Calu3 (cell line): ENCODE data around the gene RIMS3. TPM values are rescaled to one million over a fixed set of nuclear protein-coding genes. Genes with fewer than 3 reads are reported as not detected.

ENCODE experiments used
- BruUV-seq: library from RNA; stranded (reverse); fragments of 400-500 nt; replicated peaks from 2 replicates; lab custom pipeline; 2021; lab: Mats Ljungman, UMichigan
- CTCF ChIA-PET: fragments of 300-600 bp; sonication (Branson Sonifier 250); formaldehyde crosslinking; loops from one replicate; lab custom pipeline; 2022; ENCODE audit warnings: antibody characterized with exemption; lab: Charles Lee
- DNase-seq: peaks from one replicate; pipeline ENCODE4 v3.0.0; 2022
- H3K27ac Mint-ChIP-seq: one replicate; pipeline ENCODE4 v1.8.0; 2022; ENCODE audit warnings: mixed read lengths; ENCODE audit not compliant: unreplicated experiment
- H3K27me3 Mint-ChIP-seq: one replicate; pipeline ENCODE4 v1.8.0; 2022; ENCODE audit warnings: mixed read lengths; ENCODE audit not compliant: unreplicated experiment
- H3K36me3 Mint-ChIP-seq: one replicate; pipeline ENCODE4 v1.8.0; 2022; ENCODE audit warnings: mild to moderate bottlenecking, moderate library complexity, mixed read lengths; ENCODE audit not compliant: insufficient read depth, unreplicated experiment
- H3K4me1 Mint-ChIP-seq: one replicate; pipeline ENCODE4 v1.8.0; 2022; ENCODE audit warnings: mild to moderate bottlenecking, low read depth, mixed read lengths; ENCODE audit not compliant: unreplicated experiment
- H3K4me3 Mint-ChIP-seq: one replicate; pipeline ENCODE4 v1.8.0; 2022; ENCODE audit warnings: mild to moderate bottlenecking, low read depth, moderate library complexity, mixed read lengths; ENCODE audit not compliant: unreplicated experiment
- H3K9me3 Mint-ChIP-seq: one replicate; pipeline ENCODE4 v1.8.0; 2022; ENCODE audit warnings: low read depth, mixed read lengths; ENCODE audit not compliant: unreplicated experiment
- intact Hi-C: fragments of 100-400 bp; cut with micrococcal nuclease; formaldehyde crosslinking; loops from one replicate; pipeline ENCODE4 v1.10.0; 2022; ENCODE audit not compliant: unreplicated experiment
- total RNA-seq: library from RNA; stranded (reverse); gene quantifications from 2 replicates; pipeline ENCODE4 v1.2.3, GENCODE V29; 2022
- TF ChIP-seq, protein P1 (sequence below): fragments of 200-600 bp; IDR thresholded peaks from one replicate; pipeline ENCODE4 v1.8.0; 2022; ENCODE audit warnings: antibody characterized with exemption; ENCODE audit not compliant: unreplicated experiment

The RIMS3 gene
- total RNA-seq, 1 experiment from 2014 or later = 1.3 TPM

GRCh38 chr1:40651138-40651857 lies 14.2 kb downstream of the RIMS3 start:
- Mint-ChIP-seq H3K36me3 (no peaks in the 10 kb centered on the region), H3K4me1 (no peaks in the 10 kb centered on the region), H3K27ac (no peak overlapping the region), H3K27me3 (no peaks in the 10 kb centered on the region), H3K4me3 (no peak overlapping the region), H3K9me3 (no peaks in the 10 kb centered on the region)
- peak; percentile 22 for DNase-seq
- TF ChIP-seq, protein P1, sequence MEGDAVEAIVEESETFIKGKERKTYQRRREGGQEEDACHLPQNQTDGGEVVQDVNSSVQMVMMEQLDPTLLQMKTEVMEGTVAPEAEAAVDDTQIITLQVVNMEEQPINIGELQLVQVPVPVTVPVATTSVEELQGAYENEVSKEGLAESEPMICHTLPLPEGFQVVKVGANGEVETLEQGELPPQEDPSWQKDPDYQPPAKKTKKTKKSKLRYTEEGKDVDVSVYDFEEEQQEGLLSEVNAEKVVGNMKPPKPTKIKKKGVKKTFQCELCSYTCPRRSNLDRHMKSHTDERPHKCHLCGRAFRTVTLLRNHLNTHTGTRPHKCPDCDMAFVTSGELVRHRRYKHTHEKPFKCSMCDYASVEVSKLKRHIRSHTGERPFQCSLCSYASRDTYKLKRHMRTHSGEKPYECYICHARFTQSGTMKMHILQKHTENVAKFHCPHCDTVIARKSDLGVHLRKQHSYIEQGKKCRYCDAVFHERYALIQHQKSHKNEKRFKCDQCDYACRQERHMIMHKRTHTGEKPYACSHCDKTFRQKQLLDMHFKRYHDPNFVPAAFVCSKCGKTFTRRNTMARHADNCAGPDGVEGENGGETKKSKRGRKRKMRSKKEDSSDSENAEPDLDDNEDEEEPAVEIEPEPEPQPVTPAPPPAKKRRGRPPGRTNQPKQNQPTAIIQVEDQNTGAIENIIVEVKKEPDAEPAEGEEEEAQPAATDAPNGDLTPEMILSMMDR = no peak
- intact Hi-C loops = no loop called here
- no TSS peak for BruUV-seq
- CTCF ChIA-PET = interaction anchor here (0.7 kb wide), 1 partner anchor 26 kb away, joined by 3 read pairs; no protein-coding TSS in a partner anchor

GRCh38 chr1:40650075-40650474 lies 15.4 kb downstream of the RIMS3 start:
- DNase-seq = peak; percentile 23
- H3K27me3 Mint-ChIP-seq = no peaks in the 10 kb centered on the region
- no TSS peak for BruUV-seq
- intact Hi-C loops = no loop called here
- CTCF ChIA-PET = interaction anchor here (0.6 kb wide), 1 partner anchor 279 kb away, joined by 3 read pairs; no protein-coding TSS in a partner anchor
- no peaks in the 10 kb centered on the region for H3K9me3 Mint-ChIP-seq
- TF ChIP-seq, protein P1 = peak; percentile 29
- no peaks in the 10 kb centered on the region for H3K4me1 Mint-ChIP-seq
- no peak overlapping the region for H3K4me3 Mint-ChIP-seq
- H3K27ac Mint-ChIP-seq = no peak overlapping the region
- no peaks in the 10 kb centered on the region for H3K36me3 Mint-ChIP-seq

DNA sequence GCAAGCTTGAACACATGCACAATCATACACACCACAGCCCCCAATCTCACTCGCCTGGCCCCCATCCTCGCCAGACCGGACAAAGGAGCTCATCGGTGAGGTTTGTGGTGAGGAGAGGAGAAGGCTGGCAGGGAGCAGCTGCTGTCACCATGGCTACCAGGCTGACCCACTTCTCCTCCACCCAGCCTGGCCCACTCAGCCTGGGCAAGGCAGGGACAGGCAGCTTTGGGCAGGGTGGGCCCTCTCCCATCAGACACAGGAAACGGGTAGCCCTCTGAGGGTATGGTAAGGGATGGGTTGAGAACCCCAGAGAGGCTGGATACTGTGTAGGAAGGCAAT lies 15.9 kb downstream of the RIMS3 start:
- no peak for DNase-seq
- TF ChIP-seq, protein P1 = no peak
- CTCF ChIA-PET = no interaction called here
- intact Hi-C loops = no loop called here
- Mint-ChIP-seq H3K9me3 (no peaks in the 10 kb centered on the region), H3K27me3 (no peaks in the 10 kb centered on the region), H3K4me3 (no peak overlapping the region), H3K36me3 (no peaks in the 10 kb centered on the region), H3K27ac (no peak overlapping the region), H3K4me1 (no peaks in the 10 kb centered on the region)
- no TSS peak for BruUV-seq

GRCh38 chr1:40648928-40649591 lies 16.4 kb downstream of the RIMS3 start:
- H3K27ac Mint-ChIP-seq = no peak overlapping the region
- H3K4me1 Mint-ChIP-seq = no peaks in the 10 kb centered on the region
- no peak for DNase-seq
- BruUV-seq = no TSS peak
- no peaks in the 10 kb centered on the region for H3K27me3 Mint-ChIP-seq
- intact Hi-C loops = no loop called here
- CTCF ChIA-PET = no interaction called here
- no peaks in the 10 kb centered on the region for H3K9me3 Mint-ChIP-seq
- H3K36me3 Mint-ChIP-seq = no peaks in the 10 kb centered on the region
- TF ChIP-seq, protein P1 = no peak
- H3K4me3 Mint-ChIP-seq = no peak overlapping the region
